ENCODE data around the gene TNRC6B.

TNRC6B gene

DNA sequence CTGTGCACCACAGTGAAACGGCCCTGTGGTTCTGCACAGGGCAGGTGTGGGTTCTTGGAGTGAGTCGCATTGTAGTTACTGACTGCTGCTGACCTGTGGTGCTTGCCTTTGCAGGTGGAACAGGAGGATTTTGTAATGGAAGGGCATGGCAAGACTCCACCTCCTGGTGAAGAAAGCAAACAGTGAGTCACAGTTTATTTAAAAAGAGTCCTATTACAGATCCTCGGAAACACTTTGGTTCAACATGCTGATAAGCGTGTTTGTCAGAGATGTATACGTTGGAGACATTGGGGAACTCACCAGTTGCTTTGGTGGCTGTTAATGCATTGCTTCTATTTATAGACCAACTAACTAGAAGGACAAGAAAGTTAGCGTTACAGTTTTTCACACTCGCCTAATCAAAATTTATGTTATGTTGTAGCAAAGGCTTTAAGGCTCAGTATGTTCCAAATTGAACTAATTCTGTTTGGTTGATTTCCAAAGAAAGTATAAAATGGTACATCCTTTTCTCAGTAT, 21.7 kb upstream of the TNRC6B start:
- peak overlapping the region; percentile 35; the same call in 1 of the 2 replicates for H3K27ac ChIP-seq (ENCODE audit: extremely low read depth, low read depth, low read length)
- POLR2A ChIA-PET, result no interaction called here
- 0 out of 2 replicates have a peak, but pooled peaks have one; percentile 31 for TF ChIP-seq IKZF3 (tag by site-specific recombination; IDR thresholded peaks at IDR 0.05)
- TF ChIP-seq ZNF596 (tag by site-specific recombination; IDR thresholded peaks at IDR 0.05), result no peak
- peak; percentile 48; the same call in 1 of the 2 replicates for TF ChIP-seq MZF1 (tag by site-specific recombination; IDR thresholded peaks at IDR 0.05; ENCODE audit: borderline replicate concordance)
- TF ChIP-seq GLIS1 (tag by site-specific recombination; IDR thresholded peaks at IDR 0.05), result peak; percentile 32; the same call in 1 of the 2 replicates
- TF ChIP-seq ZNF560 (tag by site-specific recombination; IDR thresholded peaks at IDR 0.05; ENCODE audit: borderline replicate concordance), result no peak
- TF ChIP-seq ZNF530 (tag by site-specific recombination; IDR thresholded peaks at IDR 0.05; ENCODE audit: low read depth), result no peak
- TF ChIP-seq, protein P1, sequence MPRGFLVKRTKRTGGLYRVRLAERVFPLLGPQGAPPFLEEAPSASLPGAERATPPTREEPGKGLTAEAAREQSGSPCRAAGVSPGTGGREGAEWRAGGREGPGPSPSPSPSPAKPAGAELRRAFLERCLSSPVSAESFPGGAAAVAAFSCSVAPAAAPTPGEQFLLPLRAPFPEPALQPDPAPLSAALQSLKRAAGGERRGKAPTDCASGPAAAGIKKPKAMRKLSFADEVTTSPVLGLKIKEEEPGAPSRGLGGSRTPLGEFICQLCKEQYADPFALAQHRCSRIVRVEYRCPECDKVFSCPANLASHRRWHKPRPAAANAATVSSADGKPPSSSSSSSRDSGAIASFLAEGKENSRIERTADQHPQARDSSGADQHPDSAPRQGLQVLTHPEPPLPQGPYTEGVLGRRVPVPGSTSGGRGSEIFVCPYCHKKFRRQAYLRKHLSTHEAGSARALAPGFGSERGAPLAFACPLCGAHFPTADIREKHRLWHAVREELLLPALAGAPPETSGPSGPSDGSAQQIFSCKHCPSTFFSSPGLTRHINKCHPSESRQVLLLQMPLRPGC (tag by site-specific recombination; IDR thresholded peaks at IDR 0.05), result peak; percentile 69
- TF ChIP-seq, protein P2, sequence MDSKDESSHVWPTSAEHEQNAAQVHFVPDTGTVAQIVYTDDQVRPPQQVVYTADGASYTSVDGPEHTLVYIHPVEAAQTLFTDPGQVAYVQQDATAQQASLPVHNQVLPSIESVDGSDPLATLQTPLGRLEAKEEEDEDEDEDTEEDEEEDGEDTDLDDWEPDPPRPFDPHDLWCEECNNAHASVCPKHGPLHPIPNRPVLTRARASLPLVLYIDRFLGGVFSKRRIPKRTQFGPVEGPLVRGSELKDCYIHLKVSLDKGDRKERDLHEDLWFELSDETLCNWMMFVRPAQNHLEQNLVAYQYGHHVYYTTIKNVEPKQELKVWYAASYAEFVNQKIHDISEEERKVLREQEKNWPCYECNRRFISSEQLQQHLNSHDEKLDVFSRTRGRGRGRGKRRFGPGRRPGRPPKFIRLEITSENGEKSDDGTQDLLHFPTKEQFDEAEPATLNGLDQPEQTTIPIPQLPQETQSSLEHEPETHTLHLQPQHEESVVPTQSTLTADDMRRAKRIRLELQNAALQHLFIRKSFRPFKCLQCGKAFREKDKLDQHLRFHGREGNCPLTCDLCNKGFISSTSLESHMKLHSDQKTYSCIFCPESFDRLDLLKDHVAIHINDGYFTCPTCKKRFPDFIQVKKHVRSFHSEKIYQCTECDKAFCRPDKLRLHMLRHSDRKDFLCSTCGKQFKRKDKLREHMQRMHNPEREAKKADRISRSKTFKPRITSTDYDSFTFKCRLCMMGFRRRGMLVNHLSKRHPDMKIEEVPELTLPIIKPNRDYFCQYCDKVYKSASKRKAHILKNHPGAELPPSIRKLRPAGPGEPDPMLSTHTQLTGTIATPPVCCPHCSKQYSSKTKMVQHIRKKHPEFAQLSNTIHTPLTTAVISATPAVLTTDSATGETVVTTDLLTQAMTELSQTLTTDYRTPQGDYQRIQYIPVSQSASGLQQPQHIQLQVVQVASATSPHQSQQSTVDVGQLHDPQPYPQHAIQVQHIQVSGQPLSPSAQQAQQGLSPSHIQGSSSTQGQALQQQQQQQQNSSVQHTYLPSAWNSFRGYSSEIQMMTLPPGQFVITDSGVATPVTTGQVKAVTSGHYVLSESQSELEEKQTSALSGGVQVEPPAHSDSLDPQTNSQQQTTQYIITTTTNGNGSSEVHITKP (tag by site-specific recombination; IDR thresholded peaks at IDR 0.05), result peak; percentile 94
- peak; percentile 32 for TF ChIP-seq ZIC2 (tag by site-specific recombination; IDR thresholded peaks at IDR 0.05)
- no peak for TF ChIP-seq ZNF48 (tag by site-specific recombination; IDR thresholded peaks at IDR 0.05)
- 0 out of 2 replicates have a peak, but pooled peaks have one; percentile 19 for TF ChIP-seq GLI2 (tag by site-specific recombination; IDR thresholded peaks at IDR 0.05; ENCODE audit: borderline replicate concordance, low read depth)
- peak; percentile 61; the same call in 1 of the 2 replicates for TF ChIP-seq ZEB2 (tag by site-specific recombination; IDR thresholded peaks at IDR 0.05)
- peak; percentile 65; the same call in 1 of the 2 replicates for TF ChIP-seq OSR2 (tag by site-specific recombination; IDR thresholded peaks at IDR 0.05)
- TF ChIP-seq ZNF843 (tag by site-specific recombination; IDR thresholded peaks at IDR 0.05), result peak; percentile 32; the same call in 1 of the 2 replicates
- peak; percentile 82 for TF ChIP-seq ZNF10 (tag by site-specific recombination; IDR thresholded peaks at IDR 0.05)
- TF ChIP-seq KLF1 (tag by site-specific recombination; IDR thresholded peaks at IDR 0.05), result peak; percentile 63; the same call in 1 of the 2 replicates
- no peak for TF ChIP-seq TCF7L2 (IDR thresholded peaks at IDR 0.05; ENCODE audit: borderline replicate concordance, low read depth, low read length)
- TF ChIP-seq ZNF600 (tag by site-specific recombination; IDR thresholded peaks at IDR 0.05), result peak; percentile 83
- TF ChIP-seq ZNF184 (tag by site-specific recombination; IDR thresholded peaks at IDR 0.05), result 0 out of 2 replicates have a peak, but pooled peaks have one; percentile 38
- no peak for TF ChIP-seq ZNF169 (tag by site-specific recombination; IDR thresholded peaks at IDR 0.05)
- TF ChIP-seq ZNF558 (tag by site-specific recombination; IDR thresholded peaks at IDR 0.05), result 0 out of 2 replicates have a peak, but pooled peaks have one; percentile 42
- no peak for TF ChIP-seq ZNF174 (tag by site-specific recombination; IDR thresholded peaks at IDR 0.05)
- TF ChIP-seq, protein P3, sequence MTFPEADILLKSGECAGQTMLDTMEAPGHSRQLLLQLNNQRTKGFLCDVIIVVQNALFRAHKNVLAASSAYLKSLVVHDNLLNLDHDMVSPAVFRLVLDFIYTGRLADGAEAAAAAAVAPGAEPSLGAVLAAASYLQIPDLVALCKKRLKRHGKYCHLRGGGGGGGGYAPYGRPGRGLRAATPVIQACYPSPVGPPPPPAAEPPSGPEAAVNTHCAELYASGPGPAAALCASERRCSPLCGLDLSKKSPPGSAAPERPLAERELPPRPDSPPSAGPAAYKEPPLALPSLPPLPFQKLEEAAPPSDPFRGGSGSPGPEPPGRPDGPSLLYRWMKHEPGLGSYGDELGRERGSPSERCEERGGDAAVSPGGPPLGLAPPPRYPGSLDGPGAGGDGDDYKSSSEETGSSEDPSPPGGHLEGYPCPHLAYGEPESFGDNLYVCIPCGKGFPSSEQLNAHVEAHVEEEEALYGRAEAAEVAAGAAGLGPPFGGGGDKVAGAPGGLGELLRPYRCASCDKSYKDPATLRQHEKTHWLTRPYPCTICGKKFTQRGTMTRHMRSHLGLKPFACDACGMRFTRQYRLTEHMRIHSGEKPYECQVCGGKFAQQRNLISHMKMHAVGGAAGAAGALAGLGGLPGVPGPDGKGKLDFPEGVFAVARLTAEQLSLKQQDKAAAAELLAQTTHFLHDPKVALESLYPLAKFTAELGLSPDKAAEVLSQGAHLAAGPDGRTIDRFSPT (tag by site-specific recombination; IDR thresholded peaks at IDR 0.05), result peak; percentile 47; the same call in 1 of the 2 replicates
- TF ChIP-seq, protein P4, sequence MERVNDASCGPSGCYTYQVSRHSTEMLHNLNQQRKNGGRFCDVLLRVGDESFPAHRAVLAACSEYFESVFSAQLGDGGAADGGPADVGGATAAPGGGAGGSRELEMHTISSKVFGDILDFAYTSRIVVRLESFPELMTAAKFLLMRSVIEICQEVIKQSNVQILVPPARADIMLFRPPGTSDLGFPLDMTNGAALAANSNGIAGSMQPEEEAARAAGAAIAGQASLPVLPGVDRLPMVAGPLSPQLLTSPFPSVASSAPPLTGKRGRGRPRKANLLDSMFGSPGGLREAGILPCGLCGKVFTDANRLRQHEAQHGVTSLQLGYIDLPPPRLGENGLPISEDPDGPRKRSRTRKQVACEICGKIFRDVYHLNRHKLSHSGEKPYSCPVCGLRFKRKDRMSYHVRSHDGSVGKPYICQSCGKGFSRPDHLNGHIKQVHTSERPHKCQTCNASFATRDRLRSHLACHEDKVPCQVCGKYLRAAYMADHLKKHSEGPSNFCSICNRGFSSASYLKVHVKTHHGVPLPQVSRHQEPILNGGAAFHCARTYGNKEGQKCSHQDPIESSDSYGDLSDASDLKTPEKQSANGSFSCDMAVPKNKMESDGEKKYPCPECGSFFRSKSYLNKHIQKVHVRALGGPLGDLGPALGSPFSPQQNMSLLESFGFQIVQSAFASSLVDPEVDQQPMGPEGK (tag by site-specific recombination; IDR thresholded peaks at IDR 0.05), result 0 out of 2 replicates have a peak, but pooled peaks have one; percentile 12
- peak; percentile 47; the same call in 1 of the 2 replicates for TF ChIP-seq ZBTB17 (tag by site-specific recombination; IDR thresholded peaks at IDR 0.05)
- peak; percentile 22; the same call in 1 of the 2 replicates for TF ChIP-seq PRDM1 (tag by site-specific recombination; IDR thresholded peaks at IDR 0.05)
- TF ChIP-seq, protein P5, sequence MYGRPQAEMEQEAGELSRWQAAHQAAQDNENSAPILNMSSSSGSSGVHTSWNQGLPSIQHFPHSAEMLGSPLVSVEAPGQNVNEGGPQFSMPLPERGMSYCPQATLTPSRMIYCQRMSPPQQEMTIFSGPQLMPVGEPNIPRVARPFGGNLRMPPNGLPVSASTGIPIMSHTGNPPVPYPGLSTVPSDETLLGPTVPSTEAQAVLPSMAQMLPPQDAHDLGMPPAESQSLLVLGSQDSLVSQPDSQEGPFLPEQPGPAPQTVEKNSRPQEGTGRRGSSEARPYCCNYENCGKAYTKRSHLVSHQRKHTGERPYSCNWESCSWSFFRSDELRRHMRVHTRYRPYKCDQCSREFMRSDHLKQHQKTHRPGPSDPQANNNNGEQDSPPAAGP (tag by site-specific recombination; IDR thresholded peaks at IDR 0.05), result peak; percentile 80; the same call in 1 of the 2 replicates
- peak; percentile 79 for TF ChIP-seq ZNF366 (tag by site-specific recombination; conservative IDR thresholded peaks at IDR 0.05)

More for the DNA sequence above, 21.7 kb upstream of the TNRC6B start:
- H3K9me3 ChIP-seq (ENCODE audit: control insufficient read depth, insufficient read depth, low read depth, low read length), result no peaks in the 10 kb centered on the region
- no peaks in the 10 kb centered on the region; a peak in 1 of 3 replicates for H3K36me3 ChIP-seq (ENCODE audit: control insufficient read depth in 2 of 2, insufficient read depth in 1 of 2, low read length in 2 of 2)
- no peak overlapping the region for H3K4me3 ChIP-seq (ENCODE audit: low read depth, low read length)
- CTCF ChIA-PET, result interaction anchor here (0.9 kb wide), 1 partner anchor 16 kb away, joined by 3 read pairs; no protein-coding TSS in a partner anchor
- peaks cover 12% of the 10 kb centered on the region for H3K4me1 ChIP-seq (ENCODE audit: control insufficient read depth, insufficient read depth, low read length)
